Activated T-cell treated with anti-CD3 and anti-CD28 coated beads, Interleukin-2, amount 50 U/mL, for 72 hours (primary cell): ENCODE results near the gene LGALS4. TPM values are rescaled to one million over a fixed set of nuclear protein-coding genes. Genes with fewer than 3 reads are reported as not detected.
"Not testable (repeated sequence)": the region's sequence is repeated elsewhere in the genome, so short reads cannot be mapped to it uniquely, and the experiment has no call there.

Source experiments
- ATAC-seq, 2 donors: fragments of 150-1000 bp; cut with Tn5 transposase; replicated peaks in 1 of 2; 2 replicates each; pipeline ENCODE4 v1.10.0; 2021; ENCODE audit warnings: moderate library complexity in 2 of 2, mild to moderate bottlenecking in 1 of 2
- DNase-seq, 2 donors: peaks; one replicate each; pipeline ENCODE4 v3.0.0; 2021 to 2022; ENCODE audit warnings: mixed read lengths in 1 of 2
- H3K27ac Mint-ChIP-seq: one replicate; pipeline ENCODE4 v1.8.0; 2022; ENCODE audit warnings: mild to moderate bottlenecking, moderate library complexity, mixed read lengths
- H3K27me3 Mint-ChIP-seq: one replicate; pipeline ENCODE4 v1.8.0; 2022; ENCODE audit warnings: low read depth, mixed read lengths
- H3K36me3 Mint-ChIP-seq, 2 donors: one replicate each; pipeline ENCODE4 v1.8.0; 2022; ENCODE audit warnings: mixed read lengths in 2 of 2, mild to moderate bottlenecking in 1 of 2; ENCODE audit not compliant: insufficient read depth in 2 of 2
- H3K4me1 Mint-ChIP-seq: one replicate; pipeline ENCODE4 v1.8.0; 2022; ENCODE audit warnings: low read depth, mixed read lengths
- H3K4me3 Mint-ChIP-seq, 2 donors: one replicate each; pipeline ENCODE4 v1.8.0; 2022; ENCODE audit warnings: mild to moderate bottlenecking in 2 of 2, mixed read lengths in 2 of 2, moderate library complexity in 2 of 2
- H3K9me3 Mint-ChIP-seq, 2 donors: one replicate each; pipeline ENCODE4 v1.8.0; 2022; ENCODE audit warnings: mixed read lengths in 2 of 2
- total RNA-seq, 2 donors: library from RNA; stranded (reverse); gene quantifications; one replicate each; pipeline ENCODE4 v1.2.3, GENCODE V29; 2022

LGALS4 gene
- total RNA-seq, 2 donors from 2014 or later, result 2.3 to 4.1 TPM

DNA sequence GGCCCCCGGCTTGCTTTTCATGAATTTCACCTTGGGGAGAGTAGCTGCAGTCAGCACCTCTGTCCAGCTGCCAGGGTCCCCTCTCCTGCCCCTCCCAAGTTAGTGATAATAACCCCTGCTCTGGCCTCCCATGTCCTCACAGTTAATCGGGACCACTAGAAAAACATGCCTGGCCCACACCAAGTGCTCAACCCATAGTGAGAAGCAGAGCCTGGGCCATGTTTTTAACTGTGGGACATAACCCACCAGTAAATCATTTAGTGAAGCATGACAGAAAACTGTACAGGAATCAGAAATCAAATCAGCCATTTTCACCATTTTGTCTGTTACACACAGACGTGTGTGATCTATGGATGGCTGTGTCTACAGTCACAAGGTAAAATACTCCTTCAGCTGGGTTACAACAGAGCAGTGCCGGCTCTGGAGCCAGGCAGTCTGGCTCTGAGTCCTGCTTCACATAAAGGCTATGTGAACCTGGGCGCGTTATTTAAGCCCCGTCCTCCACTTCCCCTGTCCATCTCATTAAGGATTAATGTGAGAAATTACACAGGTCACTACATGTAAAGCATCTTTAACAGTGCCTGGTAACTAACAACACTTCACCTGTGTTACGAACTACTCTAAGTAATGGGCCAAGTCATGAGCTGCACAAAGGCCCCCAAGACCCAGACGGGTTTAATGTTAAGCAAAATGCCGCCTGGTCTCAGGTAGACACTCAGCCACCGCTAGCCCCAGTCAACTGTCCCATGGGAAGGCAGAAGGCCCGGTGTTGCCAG is 26.4 kb upstream of the LGALS4 start:
- H3K9me3 Mint-ChIP-seq, result no peaks in the 10 kb centered on the region
- no peak for ATAC-seq
- peak overlapping the region; percentile 58 to 63 for H3K4me3 Mint-ChIP-seq

DNA sequence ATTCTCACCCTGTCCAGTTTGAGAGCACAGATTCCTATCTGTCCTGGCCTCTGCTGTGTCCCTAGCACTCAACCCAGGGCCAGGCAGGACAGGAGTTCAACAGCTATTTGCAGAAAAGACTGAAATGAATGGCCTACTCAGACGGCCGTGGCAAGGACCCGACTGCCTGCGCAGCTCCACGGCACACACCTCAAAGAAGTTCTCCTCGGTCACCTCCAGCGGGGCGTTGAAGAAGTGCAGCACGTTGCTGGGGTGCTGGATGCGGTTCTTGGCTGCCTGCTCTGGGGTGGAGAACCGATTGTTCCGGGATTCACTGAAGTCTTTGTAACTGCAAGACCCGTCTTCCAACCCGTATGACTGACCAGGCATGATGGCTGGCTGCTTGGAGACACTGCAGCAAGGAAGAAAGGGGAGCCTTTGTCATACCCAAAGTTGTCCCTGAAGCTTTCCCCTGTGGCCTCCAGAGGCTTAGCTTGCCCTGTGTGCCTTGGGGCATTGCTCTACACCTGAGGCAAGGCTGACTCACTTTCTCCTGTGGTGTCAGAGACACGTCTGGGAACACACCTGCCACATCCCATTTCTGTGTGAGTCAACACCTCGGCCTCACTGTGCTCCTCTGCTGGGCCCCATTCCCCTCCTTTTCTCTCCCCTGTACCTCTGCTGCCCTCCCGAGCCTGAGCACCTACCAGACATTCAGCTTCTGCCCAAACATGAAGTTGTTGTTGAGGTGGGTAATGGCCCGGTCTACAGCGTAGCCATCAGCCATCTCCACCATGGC is 25.7 kb upstream of the LGALS4 start:
- peak; percentile 70 to 80 for DNase-seq
- Mint-ChIP-seq H3K36me3 (peaks cover 17 to 50% of the 10 kb centered on the region in 2 donors), H3K4me3 (peak overlapping the region; percentile 58 to 63), H3K4me1 (peaks cover 68% of the 10 kb centered on the region), H3K9me3 (no peaks in the 10 kb centered on the region), H3K27ac (peak overlapping the region; percentile 78), H3K27me3 (no peaks in the 10 kb centered on the region)
- ATAC-seq, result peak; percentile 73 to 80

More for the DNA sequence above, 26.4 kb upstream of the LGALS4 start:
- Mint-ChIP-seq H3K36me3 (peaks cover 22 to 57% of the 10 kb centered on the region in 2 donors), H3K4me1 (peaks cover 73% of the 10 kb centered on the region), H3K27me3 (no peaks in the 10 kb centered on the region), H3K27ac (peak overlapping the region; percentile 78)
- DNase-seq, result no peak

DNA sequence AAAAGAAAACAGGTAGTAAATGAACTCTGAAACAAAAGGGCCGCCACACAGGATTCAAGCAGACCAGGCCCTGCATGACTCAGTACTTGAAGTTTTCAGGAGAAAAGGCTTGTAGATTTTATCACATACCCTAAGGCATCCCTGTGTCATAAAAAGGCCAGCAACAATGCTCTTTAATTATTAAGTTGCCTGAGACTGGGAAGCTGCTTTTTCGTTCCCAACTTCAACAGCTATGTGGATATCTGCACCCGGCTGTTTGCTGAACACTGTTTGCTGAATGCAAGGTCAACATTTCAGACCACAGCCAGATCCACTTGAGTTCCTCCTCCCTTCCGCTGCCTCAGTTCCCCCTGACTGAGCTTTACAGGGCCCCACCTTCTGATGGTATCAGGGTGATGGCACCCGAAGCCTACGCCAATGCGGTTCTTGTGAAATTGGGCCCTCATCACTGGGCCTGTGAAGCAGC is 24.9 kb upstream of the LGALS4 start:
- Mint-ChIP-seq H3K27me3 (no peaks in the 10 kb centered on the region), H3K36me3 (peaks cover 17 to 46% of the 10 kb centered on the region in 2 donors), H3K27ac (no peak overlapping the region), H3K9me3 (no peaks in the 10 kb centered on the region), H3K4me1 (peaks cover 61% of the 10 kb centered on the region), H3K4me3 (no peak overlapping the region)
- DNase-seq, result no peak
- ATAC-seq, result no peak

DNA sequence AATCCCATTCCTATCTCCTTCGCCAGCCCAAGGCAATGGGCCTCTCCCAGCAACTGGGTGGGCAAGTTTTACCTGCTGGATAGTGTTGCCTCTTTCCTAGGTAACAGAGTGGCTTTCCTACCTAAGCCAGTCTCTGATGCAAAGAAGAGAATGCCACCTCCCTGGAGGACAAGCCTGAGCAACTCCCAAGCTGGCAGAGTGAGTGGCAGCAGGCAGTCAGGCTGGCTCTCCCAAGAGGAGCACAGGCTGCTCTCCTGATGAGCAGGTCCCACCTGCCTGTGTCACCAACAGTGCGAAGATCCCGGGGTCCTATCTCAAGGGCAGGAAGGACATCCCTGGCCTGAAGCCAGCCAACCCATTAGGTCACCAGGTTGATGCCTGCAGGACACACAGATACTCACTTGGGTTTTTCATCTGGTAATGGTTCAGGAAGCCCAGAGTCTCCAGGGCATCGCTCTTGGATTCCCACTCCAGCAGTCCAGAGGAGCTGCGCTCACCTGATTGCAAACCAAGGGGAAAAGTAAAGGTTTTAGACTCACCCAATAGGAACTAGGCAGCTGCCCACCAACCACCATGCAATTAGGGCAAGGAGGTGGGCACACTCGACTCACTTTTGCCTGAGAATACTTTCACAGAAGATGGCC is 24.4 kb upstream of the LGALS4 start:
- Mint-ChIP-seq H3K9me3 (no peaks in the 10 kb centered on the region), H3K4me3 (no peak overlapping the region), H3K4me1 (peaks cover 60% of the 10 kb centered on the region), H3K27me3 (no peaks in the 10 kb centered on the region), H3K27ac (no peak overlapping the region), H3K36me3 (peaks cover 14 to 41% of the 10 kb centered on the region in 2 donors)
- no peak for ATAC-seq
- no peak for DNase-seq

DNA sequence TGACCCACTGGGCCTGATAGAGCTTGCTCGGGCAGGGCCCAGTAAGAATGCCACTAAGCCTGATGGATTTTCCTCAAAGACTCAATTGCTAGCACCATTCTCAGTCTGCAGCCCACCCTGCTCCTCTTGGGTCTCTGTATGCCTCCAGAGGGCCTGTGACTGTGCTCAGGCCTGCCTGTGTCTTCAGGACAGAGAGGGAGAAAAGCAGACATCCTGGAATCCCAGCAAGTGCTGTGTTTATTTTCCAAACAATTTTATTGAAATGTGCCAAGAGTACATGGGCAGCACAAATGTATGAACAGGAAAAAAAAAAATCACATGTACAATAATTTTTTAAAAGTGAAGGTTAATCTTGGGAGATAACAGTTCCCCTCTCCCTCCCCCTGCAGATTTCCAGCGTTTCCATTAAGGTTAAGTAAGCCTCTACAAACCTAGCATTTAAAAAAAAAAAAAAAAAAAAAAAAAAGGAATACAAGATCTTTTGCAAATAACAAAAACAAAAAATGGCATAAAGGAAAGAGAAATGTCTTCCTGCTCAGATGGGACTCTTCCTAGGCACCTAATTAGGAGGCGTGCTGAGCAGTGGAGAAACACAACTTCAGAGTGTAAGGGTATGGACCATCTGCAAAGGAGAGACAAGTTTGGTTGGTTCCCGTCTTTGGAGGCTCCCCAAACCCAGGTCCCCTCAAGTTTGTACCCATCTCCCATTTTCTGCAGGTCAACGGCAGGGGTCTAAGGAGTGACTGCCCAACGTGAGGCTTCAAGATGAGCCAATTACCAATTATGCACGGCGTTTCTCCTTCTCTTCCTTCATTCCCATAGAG is 23.6 kb upstream of the LGALS4 start:
- H3K9me3 Mint-ChIP-seq, result no peaks in the 10 kb centered on the region
- H3K4me1 Mint-ChIP-seq, result peaks cover 58% of the 10 kb centered on the region
- H3K4me3 Mint-ChIP-seq, result no peak overlapping the region
- H3K27me3 Mint-ChIP-seq, result no peaks in the 10 kb centered on the region
- ATAC-seq (no peak), DNase-seq (no peak)
- H3K36me3 Mint-ChIP-seq, result peaks cover 12 to 35% of the 10 kb centered on the region in 2 donors
- peak overlapping the region; percentile 4 for H3K27ac Mint-ChIP-seq

DNA sequence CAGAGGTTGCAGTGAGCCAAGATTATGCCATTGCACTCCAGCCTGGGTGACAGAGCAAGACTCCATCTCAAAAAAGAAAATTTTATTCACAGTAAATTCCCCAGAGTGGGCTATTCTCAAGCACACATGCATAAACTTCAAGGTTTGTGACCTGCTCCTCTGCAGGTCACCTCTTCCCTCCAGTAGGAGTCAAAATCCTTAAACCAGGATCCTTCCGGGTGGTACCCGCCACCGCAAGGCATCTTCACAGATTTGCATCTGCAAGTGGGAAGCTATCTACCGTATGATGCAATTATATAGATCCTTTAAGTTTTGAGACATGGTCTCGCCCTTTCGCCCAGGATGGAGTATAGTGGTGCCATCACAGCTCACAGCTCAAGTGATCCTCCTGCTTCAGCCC is 21.8 kb upstream of the LGALS4 start:
- peaks cover 8 to 35% of the 10 kb centered on the region in 2 donors for H3K36me3 Mint-ChIP-seq
- no peak for DNase-seq
- H3K27me3 Mint-ChIP-seq, result no peaks in the 10 kb centered on the region
- peaks cover 56% of the 10 kb centered on the region for H3K4me1 Mint-ChIP-seq
- H3K9me3 Mint-ChIP-seq, result no peaks in the 10 kb centered on the region
- H3K27ac Mint-ChIP-seq, result peak overlapping the region; percentile 48
- H3K4me3 Mint-ChIP-seq, result no peak overlapping the region
- ATAC-seq, result no peak

DNA sequence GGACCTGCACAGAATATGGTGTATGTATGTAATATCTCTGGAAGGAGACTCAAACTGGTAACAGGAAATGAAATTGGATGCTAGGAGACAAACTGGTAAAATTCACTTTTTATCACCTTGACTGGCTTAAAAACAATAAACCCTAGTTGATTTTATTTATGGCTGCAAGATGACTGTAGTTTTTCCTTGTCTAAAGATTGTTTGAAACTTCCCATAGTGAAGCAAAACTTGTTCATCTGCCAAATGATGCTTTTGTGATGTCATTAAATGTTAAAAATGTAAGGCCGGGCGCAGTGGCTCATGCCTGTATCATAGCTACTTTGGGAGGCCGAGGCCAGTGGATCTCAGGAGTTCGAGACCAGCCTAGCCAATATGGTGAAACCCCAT is 21.4 kb upstream of the LGALS4 start:
- H3K4me3 Mint-ChIP-seq, result no peak overlapping the region

DNA sequence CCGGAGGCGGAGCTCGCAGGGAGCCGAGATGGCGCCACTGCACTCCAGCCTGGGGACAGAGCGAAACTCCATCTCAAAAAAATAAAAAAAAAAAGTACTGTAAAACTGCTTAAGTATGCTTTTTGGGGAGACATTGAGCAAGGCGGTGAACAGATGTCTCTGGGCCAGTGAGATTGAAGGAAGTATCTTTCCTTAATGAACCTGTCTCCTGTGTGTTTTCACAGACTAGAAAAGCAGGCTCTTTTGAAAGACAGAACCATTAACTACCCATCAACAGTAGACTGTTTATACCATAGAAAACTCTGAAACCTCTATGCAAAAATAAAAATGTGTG is 20.3 kb upstream of the LGALS4 start:
- Mint-ChIP-seq H3K27ac (peak overlapping the region; percentile 98), H3K36me3 (peaks cover 7 to 26% of the 10 kb centered on the region in 2 donors), H3K27me3 (no peaks in the 10 kb centered on the region), H3K4me1 (peaks cover 44% of the 10 kb centered on the region), H3K4me3 (peak overlapping the region in 1 of 2 donors; percentile 22), H3K9me3 (no peaks in the 10 kb centered on the region)
- no peak for DNase-seq
- ATAC-seq, result no peak

More for the DNA sequence above, 21.4 kb upstream of the LGALS4 start:
- Mint-ChIP-seq H3K36me3 (peaks cover 8 to 32% of the 10 kb centered on the region in 2 donors), H3K9me3 (no peaks in the 10 kb centered on the region), H3K4me1 (peaks cover 51% of the 10 kb centered on the region), H3K27me3 (no peaks in the 10 kb centered on the region), H3K27ac (no peak overlapping the region)
- no peak for DNase-seq
- ATAC-seq, result no peak

DNA sequence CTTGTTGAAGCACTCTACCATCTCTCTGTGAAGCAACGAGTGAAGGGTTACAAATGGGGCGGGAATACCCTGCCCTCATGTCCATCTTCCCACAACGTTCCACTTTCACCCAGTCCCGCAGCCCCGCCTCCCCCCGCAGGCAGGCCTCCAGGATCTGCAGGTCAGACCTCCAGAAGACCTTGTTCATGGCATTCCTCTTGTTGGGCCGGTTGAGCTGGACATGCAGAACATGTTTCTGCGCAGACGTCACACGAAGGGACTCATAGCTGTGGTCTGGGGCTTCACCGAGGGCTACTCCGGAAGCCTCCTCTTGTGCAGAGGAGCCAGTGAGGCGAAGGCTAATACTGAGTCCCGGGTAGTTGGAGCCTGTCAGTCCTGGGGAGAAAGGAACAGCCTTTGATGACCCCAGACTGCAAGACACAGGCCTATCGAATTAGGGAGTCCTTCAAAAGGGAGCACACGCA is 18.4 kb upstream of the LGALS4 start:
- peak overlapping the region; percentile 87 to 96 for H3K4me3 Mint-ChIP-seq
- H3K9me3 Mint-ChIP-seq, result no peaks in the 10 kb centered on the region
- peak overlapping the region; percentile 98 for H3K27ac Mint-ChIP-seq
- peaks cover 3 to 17% of the 10 kb centered on the region in 2 donors for H3K36me3 Mint-ChIP-seq
- DNase-seq (peak; percentile 43 to 50), ATAC-seq (peak; percentile 26 to 61)
- H3K27me3 Mint-ChIP-seq, result no peaks in the 10 kb centered on the region
- H3K4me1 Mint-ChIP-seq, result peaks cover 42% of the 10 kb centered on the region

DNA sequence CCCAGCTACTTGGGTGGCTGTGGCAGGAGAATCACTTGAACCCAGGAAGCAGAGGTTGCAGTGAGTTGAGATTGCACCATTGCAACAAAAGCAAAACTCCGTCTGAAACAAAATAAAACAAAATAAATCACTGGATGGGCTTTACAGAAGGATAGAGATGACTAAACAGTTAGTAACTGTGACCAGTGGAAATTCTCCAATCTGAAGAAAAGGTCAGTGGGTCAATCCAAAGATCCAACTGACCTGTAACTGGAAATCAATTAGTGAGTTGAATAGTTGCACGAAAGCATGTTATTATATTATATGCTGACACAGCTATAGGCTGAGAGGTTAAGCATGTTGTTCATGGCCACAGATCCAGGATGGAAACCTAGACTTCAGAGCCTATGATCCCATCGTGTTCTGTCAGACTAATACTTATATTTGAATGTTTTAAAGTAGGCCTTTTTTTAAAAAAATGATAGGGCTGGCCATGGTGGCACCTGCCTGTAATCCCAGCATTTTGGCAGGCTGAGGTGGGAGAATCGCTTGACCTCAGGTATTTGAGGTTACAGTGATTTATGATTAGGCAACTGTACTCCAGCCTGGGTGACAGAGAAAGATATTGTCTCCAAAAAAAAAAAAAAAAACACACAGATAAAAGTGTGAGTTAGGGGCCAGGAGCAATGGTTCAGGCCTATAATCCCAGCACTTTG is 17.4 kb upstream of the LGALS4 start:
- Mint-ChIP-seq H3K4me1 (peaks cover 39% of the 10 kb centered on the region), H3K27me3 (no peaks in the 10 kb centered on the region), H3K4me3 (peak overlapping the region; percentile 87 to 96), H3K36me3 (peaks cover 3 to 13% of the 10 kb centered on the region in 2 donors), H3K9me3 (no peaks in the 10 kb centered on the region), H3K27ac (peak overlapping the region; percentile 54)
- DNase-seq, result no peak
- no peak for ATAC-seq

DNA sequence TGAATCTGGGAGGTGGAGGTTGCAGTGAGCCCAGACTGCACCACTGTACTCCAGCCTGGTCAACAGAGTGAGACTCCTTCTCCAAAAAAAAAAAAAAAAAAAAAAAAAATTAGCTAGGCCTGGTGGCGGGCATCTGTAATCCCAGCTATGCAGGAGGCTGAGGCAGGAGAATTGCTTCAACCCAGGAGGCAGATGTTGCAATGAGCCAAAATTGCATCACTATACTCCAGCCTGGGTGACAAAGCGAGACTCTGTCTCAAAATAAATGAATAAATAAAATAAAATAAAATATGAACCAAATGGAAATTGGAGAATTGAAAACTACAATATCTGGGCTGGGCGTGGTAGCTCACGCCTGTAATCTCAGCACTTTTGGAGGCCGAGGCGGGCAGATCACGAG is 16.5 kb upstream of the LGALS4 start:
- not testable (repeated sequence) for H3K27ac Mint-ChIP-seq, H3K27me3 Mint-ChIP-seq, ATAC-seq, DNase-seq, H3K9me3 Mint-ChIP-seq, H3K4me3 Mint-ChIP-seq
- peaks cover 3 to 13% of the 10 kb centered on the region in 2 donors for H3K36me3 Mint-ChIP-seq
- peaks cover 37% of the 10 kb centered on the region for H3K4me1 Mint-ChIP-seq
